Hematopoietic multipotent progenitor cell treated with erythropoietin and hydrocortisone succinate and interleukin-3 and kit ligand, for 6 days (in vitro differentiated cells): ENCODE data around the gene NARF.
"Not testable (repeated sequence)": the region's sequence is repeated elsewhere in the genome, so short reads cannot be mapped to it uniquely, and the experiment has no call there.

Source experiments
- DNase-seq: peaks from one replicate; pipeline ENCODE4 v3.0.0-alpha.2; 2015

Gene NARF

GRCh38 chr17:82449131-82449882, 9.2 kb upstream of the NARF start:
- DNase-seq: peak; percentile 52

- DNase-seq: peak; percentile 36
Observed at GRCh38 chr17:82449883-82450356, 8.6 kb upstream of the NARF start.

GRCh38 chr17:82450357-82451106, 8.0 kb upstream of the NARF start, which contains the start of gene CYBC1:
Gene CYBC1, minus strand, starts transcription at chr17:82450752. Its CDS starts 1,498 bp downstream, at chr17:82449254.
- DNase-seq: peak; percentile 96

GRCh38 chr17:82452162-82452561, 6.4 kb upstream of the NARF start:
- no peak for DNase-seq

GRCh38 chr17:82453151-82453550, 5.4 kb upstream of the NARF start:
- DNase-seq: not testable (repeated sequence)

GRCh38 chr17:82453706-82454105, 4.8 kb upstream of the NARF start:
- not testable (repeated sequence) for DNase-seq

GRCh38 chr17:82457073-82457928, 1.2 kb upstream of the NARF start:
- DNase-seq: peak; percentile 67

- DNase-seq: peak; percentile 99
Observed at GRCh38 chr17:82457929-82458178, 687 bp upstream of the NARF start.

- peak; percentile 51 for DNase-seq
Observed at GRCh38 chr17:82458885-82459424, 414 bp downstream of the NARF start.

GRCh38 chr17:82459936-82460335, 1.4 kb downstream of the NARF start:
- DNase-seq: not testable (repeated sequence)

GRCh38 chr17:82461827-82462524, 3.4 kb downstream of the NARF start:
- DNase-seq: peak; percentile 95

- DNase-seq: no peak
Observed at GRCh38 chr17:82463391-82463790, 4.8 kb downstream of the NARF start.

- no peak for DNase-seq
Observed at GRCh38 chr17:82463925-82464566, 5.5 kb downstream of the NARF start.

- DNase-seq: no peak
Observed at GRCh38 chr17:82464567-82464929, 6.0 kb downstream of the NARF start.

GRCh38 chr17:82465023-82465603, 6.6 kb downstream of the NARF start:
- DNase-seq: peak; percentile 55

- no peak for DNase-seq
Observed at GRCh38 chr17:82468692-82469091, 10.2 kb downstream of the NARF start.

- no peak for DNase-seq
Observed at GRCh38 chr17:82470065-82470464, 11.5 kb downstream of the NARF start.

- DNase-seq: no peak
Observed at GRCh38 chr17:82474223-82475010, 15.9 kb downstream of the NARF start.

GRCh38 chr17:82475458-82475857, 16.9 kb downstream of the NARF start:
- DNase-seq: no peak

GRCh38 chr17:82477934-82478333, 19.4 kb downstream of the NARF start:
- no peak for DNase-seq

GRCh38 chr17:82479602-82480001, 21.1 kb downstream of the NARF start:
- no peak for DNase-seq
